Measurements from ENCODE around the gene TULP1.
"Not testable (repeated sequence)": the region's sequence is repeated elsewhere in the genome, so short reads cannot be mapped to it uniquely, and the experiment has no call there.

The TULP1 gene

DNA sequence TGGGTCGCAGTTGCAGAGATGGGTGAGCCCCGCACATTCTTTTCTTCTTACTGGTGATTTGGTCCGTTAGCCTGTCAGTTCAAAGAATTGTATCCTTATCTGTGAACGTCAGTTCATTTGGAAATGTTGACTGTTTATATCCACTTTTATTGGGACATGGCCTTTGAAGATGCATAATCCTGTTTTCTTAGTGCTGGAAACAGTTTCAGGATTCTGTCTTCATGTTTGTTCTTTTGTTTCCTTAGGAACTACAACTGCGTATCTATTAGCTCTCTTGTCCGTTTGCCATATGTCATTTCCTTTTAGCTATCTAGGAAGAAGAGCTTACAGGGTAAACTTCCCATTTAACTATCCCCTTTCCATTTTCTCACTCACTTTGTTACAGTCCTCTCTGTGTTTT lies 35.0 kb upstream of the TULP1 start:
- H3K36me3 ChIP-seq (ENCODE audit: insufficient read depth, low read length): no peaks in the 10 kb centered on the region
- no peak for DNase-seq (ENCODE audit: low read depth, low spot score)

DNA sequence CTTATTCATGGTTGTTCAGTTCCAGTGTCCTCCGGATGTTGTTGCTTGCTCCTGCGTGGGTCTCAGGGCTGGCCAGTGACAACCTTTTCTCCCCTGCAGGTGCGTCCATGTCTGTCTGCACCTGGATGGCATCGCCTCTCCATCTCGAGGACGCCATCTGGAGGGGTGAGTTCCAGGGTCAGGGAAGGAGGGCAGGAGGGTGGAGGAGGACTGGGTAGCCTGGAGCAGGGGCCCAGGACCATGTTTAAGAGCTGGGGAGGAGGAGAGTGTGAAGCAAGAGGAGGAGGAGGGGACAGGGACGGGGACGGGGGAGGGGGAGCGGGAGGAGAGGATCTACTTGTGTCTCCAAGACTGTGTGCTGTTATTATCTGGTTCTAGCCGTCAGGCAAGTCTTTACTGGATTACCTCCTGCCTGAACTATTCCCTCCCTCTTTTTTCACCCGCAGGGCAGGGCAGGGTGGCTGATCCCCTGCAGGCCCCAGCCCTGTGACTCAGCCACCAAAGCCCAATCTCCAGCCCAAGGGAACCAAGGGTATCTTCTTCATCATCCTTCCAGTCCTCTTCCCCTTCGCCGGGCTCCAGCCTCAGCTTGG lies 32.2 kb upstream of the TULP1 start:
- Histone ChIP-seq H3K9me3 (ENCODE audit: low read depth, low read length) (no peaks in the 10 kb centered on the region; the same call in 1 of the 2 replicates), H3K9ac (ENCODE audit: insufficient read length) (no peak overlapping the region), H3K4me3 (no peak overlapping the region), H3K27ac (no peak overlapping the region), H3K36me3 (ENCODE audit: insufficient read depth, low read length) (no peaks in the 10 kb centered on the region)
- DNase-seq (ENCODE audit: low read depth, low spot score): no peak
- TF ChIP-seq POLR2AphosphoS5 (IDR thresholded peaks at IDR 0.05; ENCODE audit: borderline replicate concordance, low read depth, low read length) (no peak), EZH2 (IDR thresholded peaks at IDR 0.05) (no peak), FOXP2 (optimal IDR thresholded peaks at IDR 0.05; ENCODE audit: control extremely low read depth, extremely low read length, insufficient read depth) (no peak)

More for the DNA sequence above, 35.0 kb upstream of the TULP1 start:
- Histone ChIP-seq H3K4me3 (no peak overlapping the region), H3K27ac (no peak overlapping the region), H3K9me3 (ENCODE audit: low read depth, low read length) (no peaks in the 10 kb centered on the region), H3K9ac (ENCODE audit: insufficient read length) (no peak overlapping the region)
- no peak for TF ChIP-seq FOXP2 (optimal IDR thresholded peaks at IDR 0.05; ENCODE audit: control extremely low read depth, extremely low read length, insufficient read depth)
- TF ChIP-seq POLR2AphosphoS5 (IDR thresholded peaks at IDR 0.05; ENCODE audit: borderline replicate concordance, low read depth, low read length): no peak
- TF ChIP-seq EZH2 (IDR thresholded peaks at IDR 0.05): no peak

DNA sequence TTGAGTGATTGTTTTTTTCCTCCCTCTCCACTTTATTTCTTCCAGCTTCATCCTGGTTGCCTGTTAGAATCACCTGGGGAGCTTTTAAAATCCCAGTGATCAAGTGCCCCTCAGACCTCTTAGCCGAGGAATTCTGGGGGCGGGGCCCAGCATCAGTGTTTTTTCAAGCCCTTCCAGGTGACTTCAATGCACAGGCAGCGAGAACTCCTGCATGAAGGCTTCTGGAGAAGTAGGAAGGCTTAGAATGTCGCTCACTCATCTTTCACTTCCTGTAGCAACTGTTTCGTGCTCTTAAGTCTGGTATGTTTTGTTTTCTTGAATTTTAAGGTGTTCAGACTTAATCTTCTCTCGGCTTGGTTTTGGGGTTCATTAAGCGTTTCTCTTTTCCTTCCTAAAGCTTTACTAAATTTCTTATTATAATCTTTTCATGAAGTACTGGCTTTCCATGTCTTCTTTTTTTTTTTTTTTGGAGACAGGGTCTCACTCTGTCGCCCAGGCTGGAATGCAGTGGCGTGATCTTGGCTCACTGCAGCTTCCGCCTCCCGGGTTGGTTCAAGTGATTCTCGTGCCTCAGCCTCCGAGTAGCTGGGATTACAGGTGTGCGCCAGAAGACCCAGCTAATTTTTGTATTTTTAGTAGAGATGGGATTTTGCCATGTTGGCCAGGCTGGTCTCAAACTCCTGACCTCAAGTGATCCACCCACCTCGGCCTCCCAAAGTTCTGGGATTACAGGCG lies 30.9 kb upstream of the TULP1 start:
- TF ChIP-seq FOXP2 (optimal IDR thresholded peaks at IDR 0.05; ENCODE audit: control extremely low read depth, extremely low read length, insufficient read depth) (no peak), EZH2 (IDR thresholded peaks at IDR 0.05) (no peak), POLR2AphosphoS5 (IDR thresholded peaks at IDR 0.05; ENCODE audit: borderline replicate concordance, low read depth, low read length) (no peak)

DNA sequence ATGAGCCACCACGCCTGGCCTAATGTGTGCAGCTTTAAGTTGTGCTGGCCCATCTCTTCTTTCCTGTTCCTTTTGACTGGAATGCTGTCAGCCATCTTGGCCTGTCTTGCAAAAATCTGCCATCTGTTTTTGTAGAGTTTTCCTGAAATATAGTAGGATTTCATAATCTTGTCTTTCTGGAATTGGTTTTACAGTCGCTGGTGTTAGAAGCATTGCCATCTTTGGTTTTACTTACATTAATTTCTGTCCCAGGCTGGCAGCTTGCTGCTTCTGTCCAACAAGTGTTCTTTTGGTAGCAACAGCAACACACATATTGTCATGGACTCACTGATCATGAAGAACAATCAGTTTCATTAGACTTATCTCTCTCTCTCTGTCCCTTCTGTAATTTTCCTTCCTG lies 29.1 kb upstream of the TULP1 start:
- Histone ChIP-seq H3K36me3 (ENCODE audit: insufficient read depth, low read length) (no peaks in the 10 kb centered on the region), H3K9ac (ENCODE audit: insufficient read length) (no peak overlapping the region), H3K4me3 (no peak overlapping the region), H3K27ac (no peak overlapping the region), H3K9me3 (ENCODE audit: low read depth, low read length) (no peaks in the 10 kb centered on the region; the same call in 1 of the 2 replicates)
- DNase-seq (ENCODE audit: low read depth, low spot score): no peak
- TF ChIP-seq FOXP2 (optimal IDR thresholded peaks at IDR 0.05; ENCODE audit: control extremely low read depth, extremely low read length, insufficient read depth): no peak
- no peak for TF ChIP-seq POLR2AphosphoS5 (IDR thresholded peaks at IDR 0.05; ENCODE audit: borderline replicate concordance, low read depth, low read length)
- no peak for TF ChIP-seq EZH2 (IDR thresholded peaks at IDR 0.05)

More for the DNA sequence above, 30.9 kb upstream of the TULP1 start:
- Histone ChIP-seq H3K9me3 (ENCODE audit: low read depth, low read length) (no peaks in the 10 kb centered on the region; the same call in 1 of the 2 replicates), H3K36me3 (ENCODE audit: insufficient read depth, low read length) (no peaks in the 10 kb centered on the region), H3K9ac (ENCODE audit: insufficient read length) (no peak overlapping the region), H3K27ac (no peak overlapping the region), H3K4me3 (no peak overlapping the region)
- no peak for DNase-seq (ENCODE audit: low read depth, low spot score)

DNA sequence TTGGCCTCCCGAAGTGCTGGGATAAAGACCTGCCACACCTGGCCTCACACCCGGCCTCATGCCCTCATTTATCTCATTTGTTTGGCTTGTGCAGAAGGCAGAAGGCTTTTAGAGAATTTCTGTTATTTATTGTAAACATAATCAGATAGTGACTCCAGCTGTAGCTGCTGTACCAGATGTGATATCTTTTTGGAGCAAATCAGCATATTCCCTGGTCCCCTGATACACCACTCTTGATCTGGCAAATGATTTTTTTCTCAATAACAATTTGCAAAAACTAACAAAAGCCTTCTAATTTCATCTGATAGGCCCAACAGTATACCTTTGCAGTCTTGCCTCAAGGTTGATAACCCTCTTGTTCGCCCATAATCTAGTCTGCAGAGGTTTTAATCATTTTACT lies 26.5 kb upstream of the TULP1 start:
- Histone ChIP-seq H3K9ac (ENCODE audit: insufficient read length) (no peak overlapping the region), H3K4me3 (no peak overlapping the region), H3K27ac (no peak overlapping the region), H3K36me3 (ENCODE audit: insufficient read depth, low read length) (no peaks in the 10 kb centered on the region), H3K9me3 (ENCODE audit: low read depth, low read length) (no peaks in the 10 kb centered on the region; the same call in 1 of the 2 replicates)
- no peak for DNase-seq (ENCODE audit: low read depth, low spot score)
- no peak for TF ChIP-seq POLR2AphosphoS5 (IDR thresholded peaks at IDR 0.05; ENCODE audit: borderline replicate concordance, low read depth, low read length)
- TF ChIP-seq FOXP2 (optimal IDR thresholded peaks at IDR 0.05; ENCODE audit: control extremely low read depth, extremely low read length, insufficient read depth): no peak
- TF ChIP-seq EZH2 (IDR thresholded peaks at IDR 0.05): no peak

DNA sequence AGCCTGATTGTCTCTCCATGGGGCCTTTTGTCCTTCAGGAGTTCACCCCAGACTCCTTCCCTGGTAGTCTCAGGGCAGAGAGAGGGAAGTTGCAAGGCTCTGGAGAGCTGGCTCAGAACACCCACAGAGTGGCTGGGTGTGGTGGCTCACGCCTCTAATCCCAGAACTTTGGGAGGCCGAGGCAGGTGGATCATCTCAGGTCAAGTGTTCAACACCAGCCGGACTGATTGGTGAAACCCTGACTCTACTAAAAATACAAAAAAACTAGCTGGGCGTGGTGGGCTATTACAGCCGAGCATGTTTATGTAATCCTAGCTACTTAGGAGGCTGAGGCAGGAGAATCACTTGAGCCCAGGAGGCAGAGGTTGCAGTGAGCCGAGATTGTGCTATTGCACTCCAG lies 23.2 kb upstream of the TULP1 start:
- H3K36me3 ChIP-seq (ENCODE audit: insufficient read depth, low read length); H3K9me3 ChIP-seq (ENCODE audit: low read depth, low read length); H3K27ac ChIP-seq; H3K9ac ChIP-seq (ENCODE audit: insufficient read length); DNase-seq (ENCODE audit: low read depth, low spot score); H3K4me3 ChIP-seq: not testable (repeated sequence)

DNA sequence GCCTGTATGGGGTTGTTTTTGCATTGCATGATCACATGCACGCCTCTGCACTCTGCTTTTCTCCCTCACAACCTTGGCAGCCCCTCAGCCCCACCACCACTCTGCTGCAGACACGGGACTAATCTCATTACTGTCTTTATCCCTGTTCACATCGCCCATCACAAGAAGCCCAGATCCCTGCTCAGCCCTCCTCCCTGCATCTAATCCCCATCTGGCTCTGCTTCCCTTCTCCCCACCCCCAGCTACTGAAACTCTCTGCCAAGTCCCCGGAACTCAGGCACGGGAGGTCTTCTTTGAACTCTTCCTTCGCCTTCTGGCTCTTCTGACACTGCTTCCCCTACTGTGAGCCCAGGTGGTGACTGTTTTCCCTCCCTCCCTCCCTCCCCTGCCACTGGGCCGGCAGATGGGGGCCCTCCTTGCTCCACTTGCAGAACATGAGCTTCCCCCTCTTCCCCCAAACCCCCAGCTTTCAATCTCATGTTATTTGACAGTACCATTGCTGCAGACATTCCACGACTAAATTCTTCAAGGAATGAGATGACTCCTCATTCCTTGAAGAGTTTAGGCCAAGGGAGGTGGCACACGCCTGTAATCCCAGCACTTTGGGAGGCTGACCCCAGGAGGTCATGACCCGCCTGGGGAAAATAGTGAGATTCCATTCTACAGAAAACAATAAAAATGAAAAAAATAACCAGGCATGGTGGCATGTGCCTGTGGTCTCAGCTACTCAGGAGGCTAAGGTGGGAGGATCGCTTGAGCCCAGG lies 21.9 kb upstream of the TULP1 start:
- H3K36me3 ChIP-seq (ENCODE audit: insufficient read depth, low read length): no peaks in the 10 kb centered on the region
- H3K9me3 ChIP-seq (ENCODE audit: low read depth, low read length): no peaks in the 10 kb centered on the region
- DNase-seq (ENCODE audit: low read depth, low spot score): no peak
- H3K4me3 ChIP-seq: no peak overlapping the region
- TF ChIP-seq EZH2 (IDR thresholded peaks at IDR 0.05) (no peak), POLR2AphosphoS5 (IDR thresholded peaks at IDR 0.05; ENCODE audit: borderline replicate concordance, low read depth, low read length) (no peak), FOXP2 (optimal IDR thresholded peaks at IDR 0.05; ENCODE audit: control extremely low read depth, extremely low read length, insufficient read depth) (no peak)
- H3K9ac ChIP-seq (ENCODE audit: insufficient read length): no peak overlapping the region
- H3K27ac ChIP-seq: no peak overlapping the region

DNA sequence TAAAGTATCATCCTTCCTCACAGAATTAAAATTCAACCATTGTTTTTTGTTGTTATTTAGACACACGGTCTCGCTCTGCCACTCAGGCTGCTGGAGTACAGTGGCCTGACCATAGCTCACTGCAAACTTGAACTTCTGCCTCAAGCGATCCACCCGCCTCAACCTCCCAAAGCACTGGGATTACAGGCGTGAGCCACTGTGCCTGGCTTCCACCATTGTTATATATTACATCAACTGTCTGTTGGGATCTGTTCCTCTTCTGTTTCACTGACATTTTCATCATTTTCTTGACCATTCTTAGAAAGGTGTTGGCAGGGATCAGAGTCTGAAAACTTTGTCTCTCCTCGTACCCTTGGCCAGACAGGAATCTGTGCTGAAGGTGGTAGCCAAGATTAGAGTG lies 21.3 kb upstream of the TULP1 start:
- TF ChIP-seq FOXP2 (optimal IDR thresholded peaks at IDR 0.05; ENCODE audit: control extremely low read depth, extremely low read length, insufficient read depth): no peak
- Histone ChIP-seq H3K4me3 (no peak overlapping the region), H3K9me3 (ENCODE audit: low read depth, low read length) (no peaks in the 10 kb centered on the region), H3K27ac (no peak overlapping the region), H3K36me3 (ENCODE audit: insufficient read depth, low read length) (no peaks in the 10 kb centered on the region), H3K9ac (ENCODE audit: insufficient read length) (no peak overlapping the region)
- DNase-seq (ENCODE audit: low read depth, low spot score): no peak

All from SK-N-MC (cell line).